ENCODE results near the gene UBE2S.

GRCh38 chr19:55441319-55441691 lies 33.7 kb upstream of the UBE2S start:
- no peak for TF ChIP-seq POLR2AphosphoS5 (IDR thresholded peaks at IDR 0.05; ENCODE audit: low read depth, low read length)
- no peak for TF ChIP-seq SIN3A (IDR thresholded peaks at IDR 0.05; ENCODE audit: borderline replicate concordance, insufficient read depth, low read length)
- TF ChIP-seq, protein P1, sequence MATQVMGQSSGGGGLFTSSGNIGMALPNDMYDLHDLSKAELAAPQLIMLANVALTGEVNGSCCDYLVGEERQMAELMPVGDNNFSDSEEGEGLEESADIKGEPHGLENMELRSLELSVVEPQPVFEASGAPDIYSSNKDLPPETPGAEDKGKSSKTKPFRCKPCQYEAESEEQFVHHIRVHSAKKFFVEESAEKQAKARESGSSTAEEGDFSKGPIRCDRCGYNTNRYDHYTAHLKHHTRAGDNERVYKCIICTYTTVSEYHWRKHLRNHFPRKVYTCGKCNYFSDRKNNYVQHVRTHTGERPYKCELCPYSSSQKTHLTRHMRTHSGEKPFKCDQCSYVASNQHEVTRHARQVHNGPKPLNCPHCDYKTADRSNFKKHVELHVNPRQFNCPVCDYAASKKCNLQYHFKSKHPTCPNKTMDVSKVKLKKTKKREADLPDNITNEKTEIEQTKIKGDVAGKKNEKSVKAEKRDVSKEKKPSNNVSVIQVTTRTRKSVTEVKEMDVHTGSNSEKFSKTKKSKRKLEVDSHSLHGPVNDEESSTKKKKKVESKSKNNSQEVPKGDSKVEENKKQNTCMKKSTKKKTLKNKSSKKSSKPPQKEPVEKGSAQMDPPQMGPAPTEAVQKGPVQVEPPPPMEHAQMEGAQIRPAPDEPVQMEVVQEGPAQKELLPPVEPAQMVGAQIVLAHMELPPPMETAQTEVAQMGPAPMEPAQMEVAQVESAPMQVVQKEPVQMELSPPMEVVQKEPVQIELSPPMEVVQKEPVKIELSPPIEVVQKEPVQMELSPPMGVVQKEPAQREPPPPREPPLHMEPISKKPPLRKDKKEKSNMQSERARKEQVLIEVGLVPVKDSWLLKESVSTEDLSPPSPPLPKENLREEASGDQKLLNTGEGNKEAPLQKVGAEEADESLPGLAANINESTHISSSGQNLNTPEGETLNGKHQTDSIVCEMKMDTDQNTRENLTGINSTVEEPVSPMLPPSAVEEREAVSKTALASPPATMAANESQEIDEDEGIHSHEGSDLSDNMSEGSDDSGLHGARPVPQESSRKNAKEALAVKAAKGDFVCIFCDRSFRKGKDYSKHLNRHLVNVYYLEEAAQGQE (IDR thresholded peaks at IDR 0.05; ENCODE audit: insufficient read depth in 1 of 2, low read depth in 2 of 2, low read length in 2 of 2) = no peak
- TF ChIP-seq TAF1 (IDR thresholded peaks at IDR 0.05; ENCODE audit: borderline replicate concordance, insufficient read depth, low read length) = no peak
- no peak for TF ChIP-seq FOXP2 (optimal IDR thresholded peaks at IDR 0.05; ENCODE audit: borderline replicate concordance, extremely low read depth, extremely low read length, insufficient read depth)
